ENCODE data around the gene ACTG2.
"Not testable (repeated sequence)": the region's sequence is repeated elsewhere in the genome, so short reads cannot be mapped to it uniquely, and the experiment has no call there.

The ACTG2 gene

DNA sequence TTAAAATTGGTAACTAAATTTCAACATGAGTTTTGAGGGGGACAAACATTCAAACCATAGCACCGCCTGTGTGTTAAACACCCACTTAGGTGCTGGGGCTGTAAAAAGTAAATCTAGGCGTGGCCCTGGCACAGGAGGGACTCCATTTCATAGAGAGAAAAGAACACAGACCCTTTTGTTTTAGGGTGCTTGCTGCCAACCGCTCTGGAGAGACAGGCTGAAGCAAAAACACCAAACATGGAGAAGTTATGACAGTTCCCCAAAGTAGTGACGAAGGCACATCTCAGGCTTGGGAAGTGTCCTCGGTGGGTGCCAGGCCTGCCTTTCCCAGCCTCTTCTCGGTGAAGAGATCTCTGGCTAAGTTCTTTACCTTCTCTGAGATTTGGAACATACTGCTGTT lies 5.1 kb downstream of the ACTG2 start:
- no peaks in the 10 kb centered on the region for H3K27me3 Mint-ChIP-seq (ENCODE audit: low read depth)
- H3K9me3 Mint-ChIP-seq, result no peaks in the 10 kb centered on the region
- no peaks in the 10 kb centered on the region for H3K36me3 Mint-ChIP-seq (ENCODE audit: low read depth)
- no peak overlapping the region for H3K4me3 Mint-ChIP-seq
- DNase-seq (ENCODE audit: low spot score), result no peak
- peaks cover 41% of the 10 kb centered on the region for H3K4me1 Mint-ChIP-seq (ENCODE audit: low read depth)
- H3K27ac Mint-ChIP-seq, result no peak overlapping the region

DNA sequence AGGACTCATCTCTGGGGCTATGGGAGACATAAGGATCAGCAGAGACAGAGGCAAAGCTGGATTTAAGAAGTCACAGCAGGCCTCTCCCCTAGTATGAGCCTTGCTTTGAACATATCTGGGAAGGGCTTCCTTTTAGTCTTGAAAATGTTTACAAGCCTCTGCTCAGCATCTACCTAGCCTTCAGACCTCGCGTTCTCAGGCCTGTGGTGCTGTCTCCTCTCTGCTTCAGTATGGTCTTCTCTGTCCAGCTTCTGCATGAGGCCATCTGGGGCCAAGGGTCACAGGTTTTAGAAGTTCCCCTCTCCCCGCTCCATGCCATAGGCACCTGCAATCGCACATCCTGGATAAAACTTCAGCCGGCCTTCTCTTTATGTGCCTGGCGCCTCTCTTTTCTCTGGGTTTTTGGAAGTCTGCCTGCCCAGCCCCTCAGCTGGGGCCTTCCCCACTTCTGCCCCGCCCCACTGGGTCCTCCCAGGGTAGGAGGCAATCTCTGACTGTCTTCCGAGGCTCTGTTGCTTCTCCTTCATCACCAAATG lies 7.1 kb downstream of the ACTG2 start:
- H3K27me3 Mint-ChIP-seq (ENCODE audit: low read depth), result no peaks in the 10 kb centered on the region
- H3K27ac Mint-ChIP-seq, result no peak overlapping the region
- no peak overlapping the region for H3K4me3 Mint-ChIP-seq
- no peak for DNase-seq (ENCODE audit: low spot score)
- H3K4me1 Mint-ChIP-seq (ENCODE audit: low read depth), result peaks cover 30% of the 10 kb centered on the region
- H3K9me3 Mint-ChIP-seq, result no peaks in the 10 kb centered on the region
- no peaks in the 10 kb centered on the region for H3K36me3 Mint-ChIP-seq (ENCODE audit: low read depth)

DNA sequence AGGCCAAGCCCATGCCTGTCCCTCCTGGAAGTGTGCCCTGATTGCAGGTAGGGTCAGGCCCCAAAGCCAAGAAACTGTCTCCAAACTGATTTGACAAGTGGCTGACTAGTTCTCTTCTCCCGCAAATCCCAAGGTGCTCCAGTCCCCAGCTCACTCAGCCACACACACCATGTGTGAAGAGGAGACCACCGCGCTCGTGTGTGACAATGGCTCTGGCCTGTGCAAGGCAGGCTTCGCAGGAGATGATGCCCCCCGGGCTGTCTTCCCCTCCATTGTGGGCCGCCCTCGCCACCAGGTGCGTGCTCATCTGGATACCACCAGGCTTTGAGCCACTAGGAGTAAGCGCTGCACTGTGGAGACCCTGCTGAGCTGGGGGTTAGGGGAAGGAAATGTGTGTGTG lies 8.3 kb downstream of the ACTG2 start:
- Mint-ChIP-seq H3K36me3 (ENCODE audit: low read depth) (no peaks in the 10 kb centered on the region), H3K27me3 (ENCODE audit: low read depth) (no peaks in the 10 kb centered on the region), H3K27ac (no peak overlapping the region), H3K9me3 (no peaks in the 10 kb centered on the region), H3K4me1 (ENCODE audit: low read depth) (peaks cover 27% of the 10 kb centered on the region), H3K4me3 (no peak overlapping the region)
- no peak for DNase-seq (ENCODE audit: low spot score)

DNA sequence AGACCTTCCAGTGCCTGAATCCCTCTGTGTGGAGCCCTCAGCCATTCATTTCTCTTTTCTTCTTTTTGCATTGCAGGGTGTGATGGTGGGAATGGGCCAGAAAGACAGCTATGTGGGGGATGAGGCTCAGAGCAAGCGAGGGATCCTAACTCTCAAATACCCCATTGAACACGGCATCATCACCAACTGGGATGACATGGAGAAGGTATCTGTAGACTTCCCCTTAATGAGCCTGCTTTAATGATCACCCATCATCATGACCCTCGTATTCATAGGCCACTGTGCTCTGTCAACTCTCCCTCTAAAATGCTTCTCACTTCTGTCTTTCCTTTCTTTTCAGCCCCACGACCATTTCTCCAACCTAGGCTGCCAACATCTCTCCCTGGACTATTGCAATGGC lies 9.5 kb downstream of the ACTG2 start:
- DNase-seq (ENCODE audit: low spot score), result no peak
- H3K27ac Mint-ChIP-seq, result no peak overlapping the region
- no peaks in the 10 kb centered on the region for H3K36me3 Mint-ChIP-seq (ENCODE audit: low read depth)
- H3K4me3 Mint-ChIP-seq, result no peak overlapping the region
- H3K27me3 Mint-ChIP-seq (ENCODE audit: low read depth), result no peaks in the 10 kb centered on the region
- peaks cover 15% of the 10 kb centered on the region for H3K4me1 Mint-ChIP-seq (ENCODE audit: low read depth)
- no peaks in the 10 kb centered on the region for H3K9me3 Mint-ChIP-seq

DNA sequence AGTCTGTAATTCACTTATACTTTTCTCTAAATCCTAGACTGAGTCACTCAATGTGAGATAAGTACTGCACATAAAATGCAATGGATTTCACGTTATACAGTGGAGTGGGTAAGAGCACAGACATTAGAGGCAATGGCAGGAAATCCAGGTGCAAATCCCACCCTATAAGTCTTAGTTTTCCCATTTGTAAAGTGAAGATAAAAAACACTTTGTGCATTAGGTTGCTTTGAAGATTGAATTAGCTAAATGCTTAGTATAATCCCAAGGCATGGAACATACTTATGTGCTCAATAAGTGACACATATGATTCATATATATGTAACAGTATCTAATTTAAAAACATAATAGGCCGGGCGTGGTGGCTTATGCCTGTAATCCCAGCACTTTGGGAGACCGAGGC lies 10.5 kb downstream of the ACTG2 start:
- no peaks in the 10 kb centered on the region for H3K9me3 Mint-ChIP-seq
- H3K4me1 Mint-ChIP-seq (ENCODE audit: low read depth), result peaks cover 13% of the 10 kb centered on the region
- DNase-seq (ENCODE audit: low spot score), result no peak
- H3K36me3 Mint-ChIP-seq (ENCODE audit: low read depth), result no peaks in the 10 kb centered on the region
- H3K4me3 Mint-ChIP-seq, result no peak overlapping the region
- H3K27ac Mint-ChIP-seq, result no peak overlapping the region
- no peaks in the 10 kb centered on the region for H3K27me3 Mint-ChIP-seq (ENCODE audit: low read depth)

DNA sequence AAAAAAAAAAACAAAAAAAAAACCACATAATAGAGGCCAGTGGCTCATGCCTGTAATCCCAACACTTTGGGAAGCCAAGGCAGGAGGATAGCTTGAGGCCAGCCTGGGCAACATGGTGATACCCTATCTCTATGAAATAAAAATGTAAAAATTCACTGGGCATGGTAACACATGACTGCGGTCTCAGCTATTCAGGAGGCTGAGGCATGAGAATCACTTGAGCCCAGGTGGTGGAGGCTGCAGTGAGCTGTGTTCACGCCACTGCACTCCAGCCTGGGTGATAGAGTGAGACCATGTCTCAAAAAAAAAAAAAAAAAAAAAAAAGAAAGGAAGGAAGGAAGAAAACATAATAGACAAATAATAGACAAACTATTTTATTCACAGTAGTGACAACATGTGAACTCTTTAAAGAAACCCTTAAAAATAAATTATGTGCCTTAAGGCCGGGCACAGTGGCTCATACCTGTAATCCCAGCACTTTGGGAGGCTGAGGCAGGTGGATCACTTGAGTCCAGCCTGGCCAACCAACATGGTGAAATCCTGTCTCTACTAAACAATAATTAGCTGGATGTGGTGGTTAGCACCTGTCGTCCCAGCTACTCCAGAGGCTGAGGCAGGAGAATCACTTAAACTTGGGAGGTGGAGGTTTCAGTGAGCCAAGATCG lies 11.3 kb downstream of the ACTG2 start:
- peaks cover 13% of the 10 kb centered on the region for H3K4me1 Mint-ChIP-seq (ENCODE audit: low read depth)
- not testable (repeated sequence) for H3K27ac Mint-ChIP-seq; H3K9me3 Mint-ChIP-seq; H3K4me3 Mint-ChIP-seq; DNase-seq (ENCODE audit: low spot score); H3K27me3 Mint-ChIP-seq (ENCODE audit: low read depth); H3K36me3 Mint-ChIP-seq (ENCODE audit: low read depth)

DNA sequence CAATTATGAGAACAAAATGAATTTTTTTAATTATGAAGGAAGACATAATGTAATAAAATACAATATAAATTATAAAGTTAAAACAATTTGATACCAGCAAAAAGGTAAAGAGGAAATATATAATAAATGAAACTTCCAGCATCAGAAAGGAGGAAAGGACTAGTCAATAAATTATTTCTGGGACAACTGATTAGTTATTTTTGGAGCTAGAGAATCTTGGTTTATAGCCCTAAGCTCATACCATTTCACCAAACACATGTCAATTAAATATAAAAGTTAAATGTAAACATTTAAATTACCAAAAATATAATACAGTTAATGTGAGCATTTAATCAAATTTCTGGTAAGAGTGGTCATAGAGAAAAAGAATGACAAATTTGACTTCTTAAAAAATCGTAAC lies 12.1 kb downstream of the ACTG2 start:
- Mint-ChIP-seq H3K4me3 (no peak overlapping the region), H3K36me3 (ENCODE audit: low read depth) (no peaks in the 10 kb centered on the region), H3K4me1 (ENCODE audit: low read depth) (peaks cover 13% of the 10 kb centered on the region), H3K27ac (no peak overlapping the region), H3K9me3 (no peaks in the 10 kb centered on the region), H3K27me3 (ENCODE audit: low read depth) (no peaks in the 10 kb centered on the region)
- DNase-seq (ENCODE audit: low spot score), result no peak

DNA sequence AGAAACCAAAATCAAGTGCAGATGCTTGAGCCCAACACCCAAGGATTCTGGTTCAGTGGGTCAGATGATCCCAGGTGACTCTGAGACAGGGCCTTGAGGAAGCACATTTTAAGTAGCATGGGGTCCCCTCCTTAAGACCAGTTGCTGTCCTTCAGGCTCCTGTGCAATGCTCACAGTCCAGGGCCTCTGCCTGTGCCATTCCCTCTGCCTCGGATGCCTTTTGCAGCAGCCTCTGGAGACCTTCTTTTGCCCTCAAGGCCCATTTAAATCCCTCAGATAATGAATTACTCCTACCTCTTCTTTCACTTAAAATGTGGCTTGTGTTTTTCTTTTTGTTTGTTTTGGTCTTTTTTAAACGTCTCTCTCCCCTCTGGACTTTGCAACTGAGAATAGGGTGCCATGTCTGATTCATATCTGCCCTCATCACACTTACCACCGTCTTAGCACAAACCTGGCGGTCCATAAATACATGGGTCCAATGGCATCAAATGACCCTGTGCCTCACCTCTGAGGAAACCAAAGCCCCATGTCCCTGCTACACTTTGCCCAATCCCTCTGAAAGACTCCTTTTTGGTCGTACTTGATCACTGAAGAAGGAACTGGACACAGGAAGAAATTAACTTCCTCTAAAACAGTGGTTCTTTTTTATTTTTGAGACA lies 14.2 kb downstream of the ACTG2 start:
- no peak overlapping the region for H3K27ac Mint-ChIP-seq
- no peaks in the 10 kb centered on the region for H3K36me3 Mint-ChIP-seq (ENCODE audit: low read depth)
- no peaks in the 10 kb centered on the region for H3K9me3 Mint-ChIP-seq
- peaks cover 11% of the 10 kb centered on the region for H3K4me1 Mint-ChIP-seq (ENCODE audit: low read depth)
- H3K4me3 Mint-ChIP-seq, result no peak overlapping the region
- DNase-seq (ENCODE audit: low spot score), result no peak
- H3K27me3 Mint-ChIP-seq (ENCODE audit: low read depth), result no peaks in the 10 kb centered on the region

DNA sequence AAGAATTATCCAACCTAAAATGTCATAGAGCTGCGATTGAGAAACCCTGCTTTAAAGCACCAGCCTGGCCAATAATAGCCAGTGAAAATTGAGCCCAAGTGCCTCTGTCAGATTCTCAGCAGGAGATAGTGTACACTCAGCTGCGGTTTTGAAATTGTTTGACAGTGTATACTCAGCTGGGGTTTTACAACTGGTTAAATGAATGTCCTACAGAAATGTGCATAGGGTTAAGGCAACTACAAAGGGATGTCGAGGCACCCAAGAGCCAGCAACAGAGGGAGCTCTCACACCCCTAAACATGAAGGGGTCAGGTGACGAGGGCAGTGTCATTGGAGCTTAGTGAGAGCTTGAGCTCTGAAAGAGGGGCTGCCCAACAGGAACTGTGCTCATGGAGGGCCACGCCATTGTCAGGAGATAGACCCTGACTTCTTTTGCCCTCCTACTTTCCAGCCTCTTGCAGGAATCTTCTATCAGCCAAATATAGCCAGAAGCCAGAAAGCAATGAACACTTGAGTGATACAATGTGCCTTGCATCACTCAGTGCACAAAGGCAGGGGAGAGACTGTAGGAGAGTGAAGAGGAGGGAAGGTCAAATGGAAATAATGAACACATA lies 15.1 kb downstream of the ACTG2 start:
- no peaks in the 10 kb centered on the region for H3K27me3 Mint-ChIP-seq (ENCODE audit: low read depth)
- no peaks in the 10 kb centered on the region for H3K36me3 Mint-ChIP-seq (ENCODE audit: low read depth)
- no peaks in the 10 kb centered on the region for H3K9me3 Mint-ChIP-seq
- peak; percentile 32 for DNase-seq (ENCODE audit: low spot score)
- peaks cover 4% of the 10 kb centered on the region for H3K4me1 Mint-ChIP-seq (ENCODE audit: low read depth)
- no peak overlapping the region for H3K27ac Mint-ChIP-seq
- no peak overlapping the region for H3K4me3 Mint-ChIP-seq

DNA sequence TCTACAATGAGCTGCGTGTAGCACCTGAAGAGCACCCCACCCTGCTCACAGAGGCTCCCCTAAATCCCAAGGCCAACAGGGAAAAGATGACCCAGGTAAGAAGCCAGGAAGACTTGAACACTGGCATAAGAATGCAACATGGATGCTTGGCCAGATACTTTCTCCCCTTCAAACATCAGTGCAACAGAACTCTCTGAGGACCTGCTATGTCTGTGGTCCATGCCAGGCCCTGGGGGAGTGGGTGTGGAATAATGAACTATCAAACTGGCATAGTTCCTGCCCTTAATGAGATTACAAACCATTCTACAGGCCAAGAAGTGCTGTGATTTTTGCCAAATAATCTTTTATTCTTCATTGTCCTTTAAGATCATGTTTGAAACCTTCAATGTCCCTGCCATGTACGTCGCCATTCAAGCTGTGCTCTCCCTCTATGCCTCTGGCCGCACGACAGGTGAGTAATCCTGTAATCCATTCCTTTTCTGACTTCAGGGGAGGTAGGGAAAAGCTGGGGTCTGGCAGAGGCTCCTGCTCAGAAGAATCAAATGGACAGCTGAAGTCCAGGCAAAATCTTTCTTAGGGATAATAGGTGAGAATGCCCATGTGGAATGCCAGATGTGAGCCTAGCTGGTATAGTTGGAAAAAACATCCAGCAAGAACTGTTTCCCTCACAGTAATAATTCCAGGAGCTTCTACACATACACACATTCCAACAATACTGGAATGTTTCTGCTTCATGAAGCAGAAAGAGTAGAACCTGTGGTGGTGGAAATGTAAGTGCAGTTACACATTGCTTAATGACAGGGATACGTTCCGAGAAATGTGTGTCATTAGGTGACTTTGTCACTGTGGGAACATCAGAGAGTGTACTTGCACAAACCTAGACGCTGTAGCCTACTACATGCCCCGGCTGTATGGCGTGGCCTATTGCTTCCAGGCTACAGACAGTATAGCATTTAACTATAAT lies 16.2 kb downstream of the ACTG2 start:
- no peaks in the 10 kb centered on the region for H3K27me3 Mint-ChIP-seq (ENCODE audit: low read depth)
- H3K27ac Mint-ChIP-seq, result no peak overlapping the region
- H3K36me3 Mint-ChIP-seq (ENCODE audit: low read depth), result no peaks in the 10 kb centered on the region
- no peaks in the 10 kb centered on the region for H3K9me3 Mint-ChIP-seq
- H3K4me3 Mint-ChIP-seq, result no peak overlapping the region
- DNase-seq (ENCODE audit: low spot score), result no peak
- peaks cover 4% of the 10 kb centered on the region for H3K4me1 Mint-ChIP-seq (ENCODE audit: low read depth)

DNA sequence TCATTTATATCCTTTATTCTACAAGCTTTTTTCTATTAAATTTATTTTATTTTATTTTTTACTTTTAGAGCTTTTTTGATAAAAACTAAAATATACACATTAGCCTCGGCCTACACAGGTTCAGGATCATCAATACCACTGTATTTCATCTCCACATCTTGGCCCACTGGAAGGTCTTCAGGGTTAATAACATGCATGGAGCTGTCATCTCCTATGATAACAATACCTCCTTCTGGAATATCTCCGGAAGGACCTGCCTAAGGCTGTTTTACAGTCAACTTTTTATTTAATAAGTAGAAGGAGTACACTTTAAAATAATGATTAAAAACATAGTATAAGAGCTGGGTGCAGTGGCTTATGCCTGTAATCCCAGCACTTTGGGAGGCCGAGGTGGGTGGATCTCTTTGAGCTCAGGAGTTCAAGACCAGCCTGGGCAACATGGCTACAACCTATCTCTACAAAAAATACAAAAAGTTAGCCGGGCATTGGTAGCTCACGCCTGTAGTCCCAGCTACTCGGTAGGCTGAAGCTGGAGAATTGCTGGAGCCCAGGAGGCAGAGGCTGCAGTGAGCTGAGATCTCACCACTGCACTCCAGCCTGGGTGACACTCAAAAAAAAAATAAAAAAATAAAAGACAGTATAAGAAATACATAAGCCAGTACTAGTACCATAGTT lies 18.2 kb downstream of the ACTG2 start:
- Mint-ChIP-seq H3K4me3 (no peak overlapping the region), H3K4me1 (ENCODE audit: low read depth) (peaks cover 11% of the 10 kb centered on the region), H3K27me3 (ENCODE audit: low read depth) (no peaks in the 10 kb centered on the region)

DNA sequence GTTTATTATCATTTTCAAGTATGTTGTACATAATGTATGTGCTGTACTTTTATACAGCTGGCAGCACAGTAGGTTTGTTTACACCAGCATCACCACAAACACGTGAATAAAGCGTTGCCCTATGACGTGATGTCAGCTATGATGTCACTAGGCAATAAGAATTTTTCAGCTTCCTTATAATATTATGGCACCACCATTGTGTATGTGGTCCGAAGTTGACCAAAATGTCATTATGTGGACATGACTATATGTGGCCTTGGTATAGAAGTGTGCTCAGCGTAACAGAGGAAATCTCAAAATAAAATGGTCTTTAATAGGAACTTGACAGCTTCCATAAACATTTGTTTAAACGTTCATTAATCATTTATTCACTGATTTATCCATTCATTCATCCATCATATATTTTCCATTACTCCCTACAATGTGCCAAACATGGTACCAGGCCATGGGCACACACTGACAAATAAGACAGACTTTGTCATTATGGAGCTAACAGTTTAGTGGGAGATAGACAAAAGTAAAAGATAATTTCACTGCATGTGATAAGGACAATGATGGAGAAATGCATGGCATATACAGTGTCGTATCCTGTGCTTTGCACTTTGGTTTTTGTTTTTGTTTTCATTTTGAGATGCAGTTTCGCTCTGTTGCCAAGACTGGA lies 18.9 kb downstream of the ACTG2 start:
- Mint-ChIP-seq H3K9me3 (no peaks in the 10 kb centered on the region), H3K27ac (no peak overlapping the region), H3K4me3 (no peak overlapping the region), H3K4me1 (ENCODE audit: low read depth) (peaks cover 11% of the 10 kb centered on the region), H3K36me3 (ENCODE audit: low read depth) (no peaks in the 10 kb centered on the region), H3K27me3 (ENCODE audit: low read depth) (no peaks in the 10 kb centered on the region)
- DNase-seq (ENCODE audit: low spot score), result no peak

More for the DNA sequence above, 18.2 kb downstream of the ACTG2 start:
- Mint-ChIP-seq H3K9me3 (no peaks in the 10 kb centered on the region), H3K27ac (no peak overlapping the region), H3K36me3 (ENCODE audit: low read depth) (no peaks in the 10 kb centered on the region)
- DNase-seq (ENCODE audit: low spot score), result no peak

Data from T-helper 2 cell treated with Interferon-gamma antibody and Interleukin-4, amounts not matched to agents 5 μg/mL and 100 μg/mL, for 36 hours (primary cell).